C1 segment of cervical spinal cord (tissue), 14 donors: ENCODE measurements around the gene FAM170B.

ENCODE experiments used
- DNase-seq, 14 donors: peaks; one replicate each; lab custom pipeline; 2025; lab: John Stamatoyannopoulos, UW

FAM170B gene

DNA sequence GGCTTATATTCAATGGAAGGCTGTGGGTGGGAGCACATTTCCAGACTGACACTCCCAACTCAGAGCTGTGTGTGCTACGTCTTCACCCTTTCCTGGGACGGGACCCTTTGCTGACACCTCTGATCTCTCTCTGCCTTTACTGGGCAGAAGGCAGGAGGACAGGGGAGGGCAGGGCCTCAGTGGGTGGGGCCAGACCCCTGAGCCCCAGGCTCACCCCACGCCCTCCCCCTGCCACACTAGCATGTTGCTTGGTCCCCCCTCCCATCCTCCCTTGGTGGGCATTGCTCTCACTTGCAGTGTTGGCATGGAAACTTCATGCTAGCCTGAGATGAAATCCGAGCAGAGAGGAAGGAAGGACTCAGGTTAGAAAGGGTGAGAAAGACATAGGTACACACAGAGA lies 36.0 kb upstream of the FAM170B start:
- no peak for DNase-seq

DNA sequence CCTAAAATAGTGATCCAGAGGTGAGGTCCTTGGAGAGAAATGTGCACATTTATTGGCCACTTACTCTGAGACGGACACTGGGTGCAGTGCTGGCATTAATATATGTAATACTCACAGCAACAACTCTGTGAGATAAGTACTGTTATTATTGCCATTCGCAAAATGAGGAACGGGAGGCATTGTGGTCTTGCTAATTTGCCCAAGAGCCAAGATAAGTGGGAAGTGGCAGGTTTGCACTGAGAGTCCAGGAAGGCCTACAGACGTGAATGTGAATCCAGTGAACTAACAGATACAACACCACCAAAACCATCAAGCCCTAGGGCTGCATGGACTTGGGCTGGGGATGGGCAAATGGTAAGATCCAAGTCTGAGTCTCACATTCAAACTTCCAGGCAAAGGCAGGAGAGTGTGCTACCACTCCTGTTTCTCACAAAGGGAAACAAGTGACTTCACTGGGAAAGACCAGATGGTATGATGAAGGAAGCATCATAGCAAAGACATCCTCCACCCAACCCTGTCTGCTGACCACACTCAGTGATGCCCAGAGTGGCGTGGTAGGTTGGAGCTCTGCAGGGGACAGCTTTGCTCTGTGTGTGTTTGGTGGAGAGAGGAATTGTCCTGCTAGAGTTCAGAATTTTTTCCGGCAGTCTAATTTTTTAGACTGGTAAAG lies 35.1 kb upstream of the FAM170B start:
- no peak for DNase-seq

DNA sequence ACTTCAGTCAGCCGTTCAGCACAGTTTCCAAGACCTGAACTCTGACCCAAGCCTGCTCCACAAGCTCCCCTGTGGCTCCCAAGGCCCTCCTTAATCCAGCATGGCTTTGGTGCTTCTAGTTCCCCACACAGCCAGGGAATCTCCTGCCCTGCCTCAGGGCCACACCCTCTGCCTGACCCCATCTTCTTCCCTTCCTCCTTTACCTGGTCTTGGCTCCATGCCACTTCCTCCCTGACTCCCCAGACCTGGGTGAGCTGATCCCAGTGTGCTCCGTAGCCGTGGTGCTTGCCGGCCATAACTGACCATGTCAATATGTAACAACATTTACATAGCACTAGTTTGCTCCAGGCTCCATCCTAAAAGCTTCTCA lies 34.3 kb upstream of the FAM170B start:
- no peak for DNase-seq

DNA sequence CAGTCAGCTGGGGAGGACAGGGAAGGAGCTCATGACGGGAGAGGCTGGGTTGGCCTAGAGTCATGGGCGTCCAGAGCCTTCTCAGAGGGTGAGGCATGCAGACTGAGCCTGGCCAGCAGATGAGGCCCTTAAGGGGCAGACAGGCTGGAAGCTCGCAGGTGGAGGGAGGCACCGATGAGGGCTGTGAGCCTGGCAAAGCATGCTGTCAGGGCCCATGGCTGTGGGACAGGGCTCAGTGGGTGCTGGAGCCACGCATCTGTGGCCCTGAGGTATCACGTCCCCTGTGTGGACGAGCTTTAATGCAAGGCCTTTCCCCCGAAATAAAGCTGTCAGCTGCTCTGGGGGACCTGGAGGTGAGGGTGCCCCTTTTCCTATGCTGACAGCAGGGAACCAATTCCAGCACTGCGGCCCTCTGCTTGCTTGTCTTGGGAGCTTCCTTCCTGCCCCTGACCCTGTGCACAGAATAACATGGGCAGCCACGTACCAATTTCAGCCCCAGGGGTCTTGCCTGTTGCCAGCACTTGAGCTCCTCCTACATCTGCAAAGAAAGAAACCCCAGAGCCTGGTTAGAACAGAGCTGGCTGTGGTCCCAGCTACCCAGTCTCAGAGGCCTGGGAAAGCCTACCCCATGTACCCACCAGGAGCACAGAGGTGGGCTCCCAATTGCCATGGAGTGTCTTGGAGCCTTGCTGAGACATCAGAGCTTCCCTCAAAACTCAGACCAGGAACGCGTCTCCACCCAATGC lies 33.8 kb upstream of the FAM170B start:
- DNase-seq: no peak

DNA sequence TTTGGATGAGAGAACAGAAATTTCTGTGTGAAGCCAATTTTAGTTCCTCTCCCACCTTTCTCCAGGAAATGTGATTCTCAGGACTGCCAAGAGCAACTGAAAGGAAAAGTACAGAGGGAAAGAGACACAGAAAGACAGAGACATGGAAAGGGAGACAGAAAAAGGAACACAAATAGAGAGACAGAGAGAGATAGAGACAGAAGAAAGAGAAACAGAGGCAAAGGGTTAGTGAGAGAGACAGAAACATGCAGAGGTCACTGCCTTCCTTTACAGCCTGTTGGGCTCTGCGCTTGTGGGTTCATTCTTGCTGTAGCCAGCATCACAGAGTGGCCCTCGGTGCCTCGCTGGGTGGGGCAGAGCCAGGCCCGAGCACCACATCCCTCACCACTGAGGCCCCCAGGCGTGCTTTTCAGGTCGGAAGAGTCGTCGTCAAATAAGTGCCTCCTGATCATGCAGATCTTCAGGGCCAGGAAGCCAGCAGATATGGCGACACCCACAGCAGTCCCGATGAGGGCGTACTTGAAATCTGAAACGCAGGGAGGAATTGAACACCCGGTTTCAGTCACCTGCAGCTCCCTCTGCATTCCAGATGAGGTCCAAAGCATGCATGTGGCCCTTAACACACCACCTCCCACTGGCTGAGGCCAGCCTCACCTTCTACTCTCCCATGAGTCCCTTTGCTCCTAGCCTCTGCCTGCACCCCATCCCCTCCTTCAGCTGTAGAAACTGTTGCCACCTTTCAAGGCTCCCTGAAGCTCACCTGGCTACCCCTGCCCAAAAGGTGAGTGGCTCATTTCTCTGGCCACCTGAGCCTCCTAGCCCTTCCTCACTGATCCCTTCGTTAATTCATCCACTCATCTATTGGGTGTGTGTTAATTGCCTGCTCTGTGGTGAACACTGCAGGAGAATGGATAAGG lies 32.9 kb upstream of the FAM170B start:
- DNase-seq: no peak

DNA sequence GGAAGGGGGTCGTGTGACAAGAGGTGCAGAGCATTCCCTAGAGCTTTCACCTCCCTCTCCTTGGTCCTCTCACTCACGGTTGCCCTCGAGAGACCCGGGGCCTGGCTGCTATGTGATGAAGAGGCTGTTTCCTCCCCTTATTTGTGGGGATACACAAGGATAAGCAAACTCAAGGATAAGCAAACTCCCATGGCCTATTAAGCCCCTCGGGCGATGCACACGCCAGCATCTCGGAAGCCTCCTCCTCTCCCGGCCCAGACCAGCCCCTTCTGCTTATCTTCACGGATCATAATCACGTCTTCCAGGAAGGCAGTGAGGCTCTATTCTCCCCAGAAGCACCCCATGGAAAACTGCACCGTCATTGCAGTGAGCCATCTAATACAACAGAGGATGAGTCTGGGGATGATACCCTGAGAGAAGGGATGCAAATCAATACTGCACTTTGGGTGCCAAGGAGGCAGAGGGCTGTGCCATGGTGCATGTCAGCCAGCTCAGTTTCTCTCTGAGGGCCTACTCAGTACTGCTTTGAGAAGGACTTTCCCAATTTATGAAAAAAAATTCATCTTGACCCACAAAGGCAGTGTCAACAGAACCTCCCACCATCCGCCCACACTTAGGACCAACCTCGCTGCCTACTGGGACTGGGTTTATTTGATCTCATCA lies 32.1 kb upstream of the FAM170B start:
- DNase-seq: no peak

DNA sequence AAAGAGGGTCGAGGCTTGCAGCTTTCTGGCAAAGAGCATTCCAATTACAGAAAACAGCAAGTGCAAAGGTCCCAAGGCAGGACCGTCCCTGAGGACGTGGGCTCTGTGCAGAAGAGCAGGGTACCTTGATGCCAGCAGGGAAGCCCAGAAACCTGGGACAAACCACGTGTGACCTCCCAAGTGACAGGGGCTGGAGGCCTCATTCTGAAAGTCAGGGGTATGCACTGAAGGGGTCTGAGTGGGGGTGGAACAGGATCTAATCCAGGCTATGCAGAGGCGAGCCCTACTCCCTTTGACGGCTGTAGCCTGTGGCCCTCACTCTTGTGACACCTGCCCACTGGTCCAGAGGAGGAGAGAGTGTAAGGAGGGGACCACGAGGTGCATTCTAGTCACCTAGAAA lies 31.4 kb upstream of the FAM170B start:
- no peak for DNase-seq

DNA sequence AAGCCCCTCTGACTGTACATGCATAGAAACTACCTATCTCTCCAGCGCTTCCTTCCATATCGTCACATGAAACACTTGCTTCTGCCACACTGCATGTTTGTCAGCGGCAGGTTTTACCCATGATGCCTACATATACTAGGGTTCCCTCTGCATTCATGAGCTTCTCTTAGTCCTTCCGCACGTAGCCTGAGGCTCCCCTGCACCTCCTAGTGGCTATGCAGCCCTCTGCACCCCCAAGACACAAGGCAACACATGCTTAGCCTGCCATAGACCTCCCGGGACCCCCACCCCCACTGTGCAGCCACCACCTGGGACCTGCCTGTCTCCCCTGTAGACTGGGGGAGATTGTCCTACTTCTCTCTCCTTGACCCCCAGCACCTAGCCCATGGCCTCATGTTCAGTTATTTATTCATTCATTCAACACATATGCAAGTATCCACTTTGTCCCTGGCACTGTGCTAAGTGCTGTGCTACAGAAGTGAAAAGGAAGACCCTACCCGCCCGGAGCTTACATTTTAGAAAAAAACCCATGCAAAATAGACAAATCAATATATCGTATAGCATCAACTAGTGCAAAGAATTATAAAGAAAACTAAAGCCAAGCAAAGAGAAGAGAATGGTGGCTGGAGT lies 30.9 kb upstream of the FAM170B start:
- DNase-seq: peak in 1 of 14 donors; percentile 16

DNA sequence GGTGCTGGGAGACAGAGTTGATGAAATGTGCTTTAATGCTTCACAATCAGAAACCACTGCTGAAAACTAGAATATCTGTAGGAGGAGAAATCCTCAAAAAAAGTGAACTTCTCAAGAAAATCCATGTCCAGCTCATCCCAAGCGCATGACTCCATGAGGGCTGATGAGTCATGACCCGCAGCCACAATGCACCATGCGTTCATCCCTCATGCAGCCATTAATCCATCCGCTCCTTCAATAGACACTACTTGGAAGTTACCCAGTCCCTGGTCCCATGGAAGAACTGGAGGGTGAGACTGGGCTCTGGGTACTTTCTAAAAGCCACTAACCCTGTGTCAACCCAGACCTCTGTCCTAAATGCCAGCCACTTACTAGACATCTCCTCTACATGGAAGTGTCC lies 29.9 kb upstream of the FAM170B start:
- DNase-seq: no peak

DNA sequence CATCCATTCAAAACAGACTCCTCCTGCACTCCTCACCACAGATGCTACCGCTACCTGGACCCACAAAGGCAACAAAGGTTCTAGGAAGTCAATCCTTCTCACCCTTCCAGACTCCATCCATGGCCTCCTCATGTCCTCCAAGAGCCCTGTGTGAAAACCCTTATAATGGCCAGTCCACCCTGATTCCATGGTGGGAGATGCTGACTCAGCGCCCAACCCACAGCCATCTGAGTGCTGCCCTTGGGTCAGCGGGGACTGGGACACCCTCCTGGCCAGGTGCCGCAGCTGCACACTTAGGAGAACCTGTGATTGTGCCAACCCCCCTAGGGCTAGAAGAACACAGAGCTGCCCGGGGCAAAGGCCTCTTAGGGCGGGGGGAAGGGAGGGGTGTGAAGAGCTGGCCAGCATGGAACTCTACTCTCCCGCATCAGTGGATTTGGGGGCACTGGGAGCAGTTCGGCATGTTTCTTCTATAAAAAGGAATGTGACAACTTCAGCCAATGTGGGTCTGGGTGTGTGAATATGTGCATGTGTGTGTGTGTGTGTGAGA lies 29.0 kb upstream of the FAM170B start:
- no peak for DNase-seq

DNA sequence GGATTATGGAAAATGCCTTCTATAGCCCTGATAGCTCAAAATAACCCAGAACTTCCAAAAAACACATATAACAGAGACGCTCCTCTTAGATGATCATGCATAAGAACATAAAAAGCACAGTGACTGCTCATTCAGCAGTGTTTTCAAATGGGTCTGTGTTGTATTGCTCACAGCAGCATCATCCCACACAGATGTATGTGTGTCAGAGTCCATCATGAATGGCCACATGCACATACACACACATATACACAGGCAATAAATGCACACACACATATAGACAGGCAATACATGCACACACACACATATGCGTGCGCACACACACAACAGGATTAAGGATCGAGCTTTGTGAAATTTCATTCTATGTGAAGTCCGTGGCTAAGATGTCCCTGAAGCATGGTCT lies 28.2 kb upstream of the FAM170B start:
- DNase-seq: no peak

DNA sequence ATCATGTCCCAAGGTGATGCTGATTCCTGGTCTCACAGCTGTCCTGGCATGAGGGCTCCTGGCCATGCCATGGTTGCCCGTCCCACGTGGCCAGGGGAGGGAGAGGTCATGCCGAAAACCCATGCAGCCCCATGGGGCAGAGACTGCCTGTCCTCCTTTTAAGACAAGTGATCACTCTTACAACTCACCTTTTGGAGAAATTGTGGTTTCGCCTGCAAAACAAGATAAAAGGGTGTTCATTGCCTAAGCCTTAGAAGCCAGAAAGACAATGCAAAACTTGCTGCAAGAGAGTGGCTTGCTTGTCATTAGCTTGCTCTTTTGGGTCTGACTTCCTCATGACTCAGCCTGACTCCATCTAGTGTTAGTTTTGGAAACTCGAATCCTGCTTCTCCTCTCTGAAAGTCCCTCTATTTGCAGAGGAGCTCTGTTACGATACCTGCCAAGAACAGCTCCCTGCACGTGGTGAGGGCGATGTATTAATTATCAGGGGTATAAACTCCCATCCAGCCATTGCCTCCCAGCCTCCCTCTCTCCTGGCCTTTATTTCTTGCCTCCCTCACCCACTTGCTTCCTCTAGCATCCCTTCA lies 27.7 kb upstream of the FAM170B start:
- peak in 1 of 14 donors; percentile 11 for DNase-seq

DNA sequence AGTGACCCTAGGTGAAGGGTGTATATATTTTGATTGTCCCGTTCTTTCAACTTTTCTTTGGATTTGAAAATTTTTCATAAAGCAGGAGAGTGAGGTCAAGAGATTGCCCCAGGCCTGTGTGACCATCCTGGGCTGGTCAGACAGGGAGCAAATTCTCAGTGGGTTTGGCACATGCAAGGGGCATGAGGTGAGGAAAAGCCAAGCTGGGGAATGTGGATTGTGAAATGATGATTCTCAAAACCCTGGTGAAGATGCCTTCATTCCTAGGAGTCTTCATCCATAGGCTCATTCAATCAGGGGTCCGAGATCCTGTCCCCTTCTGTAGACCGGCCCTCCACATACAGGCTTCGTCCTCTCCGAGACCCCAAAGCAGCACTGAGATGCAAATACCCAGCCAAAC lies 27.0 kb upstream of the FAM170B start:
- DNase-seq: no peak

DNA sequence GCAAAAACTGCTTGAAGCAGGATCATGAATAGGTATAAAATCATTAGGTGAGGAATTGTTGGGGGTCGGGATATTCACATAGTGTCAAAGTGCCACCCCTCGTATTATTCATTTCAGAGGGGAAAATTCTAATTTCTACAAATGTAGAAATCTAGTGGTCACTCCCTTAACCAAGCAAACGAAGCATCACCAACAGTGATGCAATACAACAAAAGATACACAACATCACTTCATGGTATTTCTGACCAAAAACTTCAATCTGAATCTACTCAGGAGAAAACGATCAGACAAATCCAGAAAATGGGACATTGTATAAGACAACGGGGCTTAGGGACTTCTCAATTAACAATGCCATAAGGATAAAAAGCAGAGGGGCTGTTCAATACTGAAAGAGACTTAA lies 26.3 kb upstream of the FAM170B start:
- no peak for DNase-seq

DNA sequence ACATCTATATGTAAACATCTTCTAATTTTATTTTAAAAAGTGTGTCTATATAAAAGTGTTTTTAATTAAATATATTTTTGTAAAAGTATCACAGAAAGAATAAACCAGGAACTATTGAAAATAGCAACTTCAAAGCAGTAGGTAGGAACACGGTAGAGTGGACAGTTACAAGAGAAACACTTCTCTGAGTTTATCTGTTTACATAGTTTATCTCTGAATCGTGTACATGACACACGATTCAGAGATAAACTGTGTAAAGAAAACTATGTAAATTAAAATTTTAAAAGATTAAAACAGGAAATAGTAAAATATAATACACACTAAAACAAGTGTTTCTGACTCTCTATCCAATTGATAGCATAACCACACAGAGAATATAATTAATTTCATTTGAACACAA lies 25.1 kb upstream of the FAM170B start:
- DNase-seq: no peak

DNA sequence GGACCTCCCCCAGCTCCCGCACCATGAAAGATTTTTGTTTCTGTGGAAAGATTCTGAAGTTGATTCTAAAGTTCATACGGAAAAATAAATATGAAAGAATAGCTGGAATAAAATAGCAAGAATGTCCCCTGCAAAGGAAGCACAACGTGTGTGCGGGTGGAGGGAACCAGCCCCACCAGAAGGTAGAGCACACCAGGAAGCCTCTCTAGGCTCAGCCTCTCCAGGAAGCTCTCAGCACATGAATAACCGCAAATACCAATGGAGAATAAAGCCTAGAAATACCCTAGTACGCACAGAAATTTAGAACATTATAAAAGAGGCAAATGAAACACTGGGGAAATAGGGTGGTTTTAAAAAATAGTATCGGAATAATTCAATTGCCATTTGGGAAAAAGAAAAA lies 24.6 kb upstream of the FAM170B start:
- no peak for DNase-seq

DNA sequence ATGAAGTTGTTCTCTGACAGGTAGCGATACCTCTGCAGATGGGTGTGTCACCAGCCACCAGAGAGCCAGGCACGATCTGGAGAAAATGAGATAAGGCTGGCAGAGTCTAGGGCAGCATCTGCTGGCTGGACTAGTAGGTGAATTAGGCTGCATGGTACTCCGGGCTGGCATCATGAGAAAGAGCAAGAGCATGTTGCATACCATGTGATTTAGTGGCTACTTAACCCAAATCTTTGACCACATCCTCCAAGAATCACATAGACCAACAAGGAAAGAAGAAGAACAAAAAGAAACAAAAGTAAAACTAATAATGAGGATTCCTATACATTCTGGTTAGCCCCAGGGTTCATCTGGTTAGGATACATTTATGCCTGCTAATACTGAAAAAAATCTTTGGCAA lies 23.4 kb upstream of the FAM170B start:
- DNase-seq: no peak

DNA sequence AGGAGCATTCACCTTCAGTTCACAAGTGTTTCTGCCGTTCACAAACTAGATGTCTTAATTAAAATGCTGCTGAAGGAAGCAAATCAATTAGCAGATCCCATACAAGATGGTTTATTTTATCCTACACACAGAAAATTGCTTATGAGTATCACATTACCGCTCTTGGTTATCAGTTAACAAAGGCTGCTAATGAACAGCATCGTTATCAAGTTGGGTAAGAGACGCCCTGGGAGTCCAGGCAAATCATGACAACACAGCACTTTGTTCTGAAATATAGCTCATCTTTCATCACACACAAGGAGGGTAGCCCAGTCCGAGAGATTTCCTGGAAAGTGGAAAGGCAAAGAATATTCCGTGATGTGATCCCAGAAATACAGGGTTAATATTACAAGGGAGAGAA lies 20.8 kb upstream of the FAM170B start:
- no peak for DNase-seq

DNA sequence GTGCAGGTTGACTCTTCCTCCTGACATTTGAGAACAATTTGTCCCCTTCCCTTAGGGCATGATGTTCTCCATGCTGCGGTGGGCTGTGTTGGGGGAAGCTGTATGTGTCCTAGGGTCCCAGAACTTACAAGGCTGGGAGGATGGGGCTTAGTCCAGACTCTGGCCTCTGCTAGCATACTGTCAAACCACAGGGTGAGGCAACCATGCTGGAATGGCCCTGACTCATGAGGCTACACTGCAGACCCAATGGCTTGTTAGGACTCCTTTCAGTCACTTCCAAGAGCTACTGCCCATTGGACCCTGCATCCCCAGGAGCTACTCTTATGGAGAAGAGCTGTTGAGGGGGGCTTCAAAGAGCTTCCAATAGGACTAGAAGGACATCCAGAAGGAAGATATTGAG lies 20.1 kb upstream of the FAM170B start:
- no peak for DNase-seq

DNA sequence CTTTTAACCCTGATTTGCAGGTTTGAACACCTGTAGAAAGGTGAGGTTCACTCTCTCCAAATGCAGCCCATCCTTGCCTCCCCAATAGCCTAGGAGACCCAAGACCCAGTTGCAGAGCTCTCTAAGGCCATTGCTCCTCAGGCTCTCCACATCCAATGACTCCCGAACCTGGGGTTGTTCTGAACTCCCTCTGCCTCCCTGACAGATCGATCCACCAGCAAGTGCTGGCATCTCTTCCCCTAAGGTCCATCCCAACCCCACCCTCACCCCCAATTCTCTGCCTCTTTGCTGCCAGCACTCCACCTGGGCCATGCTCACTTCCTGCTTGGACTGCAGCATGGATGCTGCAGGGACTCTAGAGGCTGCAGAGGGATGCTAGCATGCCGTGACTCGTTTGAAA lies 19.3 kb upstream of the FAM170B start:
- DNase-seq: no peak

DNA sequence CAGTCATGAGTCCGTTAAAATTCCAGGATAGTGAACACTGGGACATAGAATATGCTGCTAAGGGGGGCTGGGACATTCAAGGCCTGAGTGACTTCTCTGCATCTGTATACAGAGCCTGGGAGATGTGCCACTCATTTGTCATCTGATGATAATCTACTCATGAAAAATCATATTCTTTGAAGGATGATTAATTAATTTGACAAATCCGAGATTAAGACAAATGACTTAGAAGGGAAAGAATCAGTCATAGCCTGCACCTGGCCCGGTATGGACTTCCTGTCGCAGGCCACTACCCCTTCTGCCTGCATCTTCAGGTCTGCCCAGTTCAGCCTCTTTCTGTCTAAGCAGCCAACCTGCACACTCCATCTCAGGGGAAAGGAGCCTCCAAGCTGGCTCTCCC lies 18.8 kb upstream of the FAM170B start:
- DNase-seq: no peak
